Activated effector memory CD4-positive, alpha-beta T cell treated with anti-CD3 and anti-CD28 coated beads, Interleukin-2, amount 50 U/mL, for 16 hours (primary cell): ENCODE measurements around the gene SORCS2.
A peak's percentile ranks its signal among the peaks of the same experiment; 100 is the strongest.

ENCODE experiments used
- DNase-seq: peaks from one replicate; pipeline ENCODE4 v3.0.0-alpha.2; 2020

The SORCS2 gene

GRCh38 chr4:7522452-7523220 lies 330.3 kb downstream of the SORCS2 start:
- DNase-seq = no peak

- DNase-seq = no peak
These were observed 331.2 kb downstream of the SORCS2 start for GRCh38 chr4:7523526-7523925.

DNA sequence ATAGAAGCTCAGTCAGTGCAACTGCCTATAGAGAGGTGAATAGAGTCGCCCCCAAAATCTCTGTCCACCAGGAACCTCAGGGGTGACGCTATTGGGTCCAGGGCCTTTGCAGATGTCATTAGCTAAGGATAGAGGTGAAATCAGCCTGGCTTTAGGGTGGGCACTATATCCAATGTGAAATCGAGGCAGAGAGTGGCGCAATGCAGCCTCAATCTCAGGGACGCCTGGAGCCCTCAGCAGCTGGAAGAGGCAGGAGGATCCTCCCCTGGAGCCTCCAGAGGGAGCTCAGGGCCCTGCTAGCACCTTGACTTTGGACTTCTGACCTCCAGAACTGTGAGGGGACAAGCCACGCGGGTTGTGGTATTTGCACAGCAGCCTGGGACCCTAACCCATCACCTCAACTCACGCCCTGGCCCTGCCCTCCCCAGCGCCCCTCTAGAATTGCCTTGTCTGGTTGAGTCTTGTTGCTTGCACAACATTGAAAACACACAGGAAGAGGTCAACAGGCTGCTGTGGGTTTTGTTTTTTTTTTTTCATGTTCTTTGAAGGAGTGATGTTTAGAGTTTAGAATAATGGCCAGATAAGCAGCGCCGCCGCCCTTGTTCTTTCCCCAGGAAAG lies 331.8 kb downstream of the SORCS2 start:
- no peak for DNase-seq

DNA sequence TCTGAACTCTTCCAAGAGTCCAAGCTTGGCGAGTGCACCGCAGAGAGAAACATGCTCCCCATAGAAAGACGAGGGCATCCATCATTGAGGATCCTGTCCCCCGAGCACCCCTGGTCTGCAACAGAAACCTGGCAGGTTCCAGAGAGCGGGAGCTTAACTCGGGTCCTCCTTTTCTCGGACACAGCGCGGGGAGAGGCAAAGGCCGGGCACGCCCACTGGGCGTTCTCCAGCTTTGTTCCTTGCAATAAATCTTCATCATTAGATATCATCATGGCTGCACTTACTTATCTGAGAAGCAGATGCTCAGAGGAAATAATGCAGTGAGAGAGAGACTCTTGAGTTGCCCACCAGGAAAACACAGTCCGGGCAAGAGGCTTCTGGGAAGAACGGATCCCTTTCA lies 332.5 kb downstream of the SORCS2 start:
- DNase-seq = no peak

- DNase-seq = no peak
These were observed 334.2 kb downstream of the SORCS2 start for GRCh38 chr4:7526491-7526890.

- no peak for DNase-seq
These were observed 334.7 kb downstream of the SORCS2 start for GRCh38 chr4:7526929-7527535.

DNA sequence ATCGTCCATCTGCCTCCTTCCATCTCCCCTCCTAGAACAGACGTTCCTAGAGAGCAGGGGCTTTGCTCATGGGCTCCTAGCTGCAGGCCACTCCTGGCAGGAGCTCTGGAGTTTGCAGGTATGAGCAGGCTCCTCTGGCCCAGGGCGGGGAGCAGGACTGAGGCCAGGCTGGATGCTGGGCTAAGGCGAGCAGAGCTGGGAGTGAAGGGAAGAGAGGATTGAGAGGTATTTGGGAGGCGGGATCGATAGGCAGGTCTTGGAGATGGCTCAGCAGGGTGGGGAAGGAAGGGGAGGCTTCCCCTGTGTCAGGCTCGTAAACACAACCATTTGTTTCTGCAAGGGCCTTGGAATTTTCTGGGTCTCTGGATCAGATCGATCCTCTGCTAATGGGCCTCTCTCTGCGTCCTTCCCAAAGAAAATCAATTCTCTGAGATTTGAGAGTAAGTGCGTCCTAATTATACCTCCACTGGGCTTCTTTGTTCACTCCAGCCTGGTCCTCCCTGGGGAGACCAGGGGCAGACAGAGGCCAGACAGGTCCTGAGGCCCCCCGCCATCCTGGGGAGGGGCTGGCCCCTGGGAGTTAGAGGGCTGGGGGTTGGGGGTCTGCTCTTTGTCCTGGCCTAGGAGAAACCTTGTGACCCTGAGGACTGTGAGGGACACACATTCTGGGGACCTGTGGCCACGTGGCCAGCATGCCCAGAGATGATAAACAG lies 337.2 kb downstream of the SORCS2 start:
- DNase-seq = no peak

GRCh38 chr4:7530082-7530481 lies 337.7 kb downstream of the SORCS2 start:
- no peak for DNase-seq

DNA sequence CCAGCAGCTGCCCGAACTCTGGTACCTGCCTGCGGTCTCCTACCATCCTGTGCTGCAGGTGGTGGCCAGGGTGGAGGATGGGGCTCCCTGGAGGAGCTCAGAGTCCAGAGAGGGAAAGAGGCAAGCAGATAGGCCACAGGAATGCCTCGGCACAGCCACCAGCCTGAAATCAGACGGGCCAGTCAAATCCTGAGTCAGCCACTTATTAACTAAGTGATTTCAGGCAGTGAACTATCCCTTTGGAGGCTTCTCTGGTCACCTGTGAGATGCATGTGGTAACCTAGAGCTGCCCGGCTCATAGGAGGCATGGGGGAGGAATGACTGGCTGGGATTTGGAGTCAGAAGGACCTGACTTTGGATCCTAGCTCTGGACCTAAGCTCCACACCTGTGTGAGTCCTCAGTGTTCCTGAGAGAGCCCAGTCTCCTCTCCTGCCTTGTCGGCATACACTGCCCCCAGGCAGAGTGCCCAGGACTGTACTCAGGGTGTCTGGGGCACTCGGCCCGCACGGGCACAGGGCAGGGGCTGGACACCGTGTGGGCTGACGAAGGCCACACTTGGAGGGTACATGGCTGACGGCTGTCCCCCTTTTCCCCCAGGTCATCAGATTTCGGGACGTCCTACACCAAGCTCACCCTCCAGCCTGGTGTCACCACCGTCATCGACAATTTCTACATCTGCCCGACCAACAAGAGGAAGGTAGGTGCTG lies 338.7 kb downstream of the SORCS2 start:
- DNase-seq = no peak

DNA sequence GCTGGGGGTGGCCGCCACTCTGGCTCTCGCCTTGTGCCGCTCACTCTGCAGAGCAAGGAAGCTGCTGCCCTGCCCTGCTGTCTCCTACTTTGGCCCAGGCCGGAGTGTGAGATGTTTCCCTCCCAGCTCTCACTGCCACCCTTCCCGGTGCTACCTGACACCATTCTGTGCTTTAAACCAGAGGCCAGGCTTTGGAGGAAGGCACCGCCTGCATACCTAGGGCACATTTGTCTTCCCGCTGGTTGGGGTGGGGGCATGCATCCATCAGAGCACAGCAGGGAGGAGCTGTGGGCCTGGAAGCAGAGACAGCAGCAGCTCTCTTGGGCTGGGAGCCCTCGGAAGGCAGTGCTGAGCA lies 339.3 kb downstream of the SORCS2 start:
- DNase-seq = no peak

GRCh38 chr4:7532043-7532442 lies 339.7 kb downstream of the SORCS2 start:
- DNase-seq = no peak

- DNase-seq = no peak
These were observed 340.9 kb downstream of the SORCS2 start for GRCh38 chr4:7533267-7533666.

- no peak for DNase-seq
These were observed 342.8 kb downstream of the SORCS2 start for GRCh38 chr4:7535094-7535493.

GRCh38 chr4:7535619-7536018 lies 343.3 kb downstream of the SORCS2 start:
- no peak for DNase-seq

GRCh38 chr4:7536876-7537275 lies 344.5 kb downstream of the SORCS2 start:
- no peak for DNase-seq

DNA sequence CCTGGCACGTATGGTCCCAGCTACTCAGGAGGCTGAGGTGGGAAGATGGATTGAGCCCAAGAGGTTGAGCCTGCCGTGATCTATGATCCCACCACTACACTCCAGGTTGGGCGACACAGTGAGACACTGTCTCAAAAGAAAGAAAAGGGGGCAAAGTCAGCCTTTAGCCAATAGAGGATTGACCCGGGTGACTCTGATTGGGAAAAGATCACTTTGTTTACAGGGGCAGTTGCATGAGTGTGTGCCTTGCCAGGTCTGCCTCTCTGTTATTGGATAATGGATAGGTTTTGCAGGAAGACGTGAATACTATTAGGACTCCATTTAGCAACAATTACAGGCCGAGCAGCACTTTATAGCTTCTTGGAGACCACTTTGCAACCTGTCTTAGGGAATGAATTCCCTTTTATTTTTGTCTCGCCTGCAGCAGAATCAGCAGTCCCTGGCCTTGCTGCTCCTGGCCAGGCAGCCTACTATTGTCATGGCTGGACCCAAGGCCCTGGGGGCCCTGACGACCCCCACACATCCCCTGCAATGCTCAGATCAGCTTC lies 345.6 kb downstream of the SORCS2 start:
- DNase-seq = no peak

DNA sequence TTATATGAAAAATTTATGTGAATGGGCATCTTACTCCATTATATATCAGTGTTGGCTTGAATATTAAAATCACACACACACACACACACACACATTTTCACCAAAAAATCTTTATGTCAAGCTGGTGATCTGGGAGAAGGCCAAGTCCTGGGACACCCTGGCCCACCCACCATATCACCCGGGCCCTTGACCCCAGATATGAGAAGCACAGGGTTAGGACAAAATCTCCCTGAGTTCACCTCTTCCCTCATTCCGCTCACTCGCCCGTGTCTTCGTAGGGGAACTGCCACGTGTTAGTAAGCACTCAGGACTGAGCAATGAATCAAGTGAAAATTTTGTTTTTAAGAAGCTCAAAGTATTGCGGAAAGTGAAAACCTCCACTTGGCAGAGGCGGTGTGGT lies 346.2 kb downstream of the SORCS2 start:
- no peak for DNase-seq

GRCh38 chr4:7539186-7539585 lies 346.8 kb downstream of the SORCS2 start:
- DNase-seq = no peak

- DNase-seq = peak; percentile 73
These were observed 347.3 kb downstream of the SORCS2 start for GRCh38 chr4:7539659-7540058.

GRCh38 chr4:7540206-7540605 lies 347.9 kb downstream of the SORCS2 start:
- no peak for DNase-seq

GRCh38 chr4:7540654-7541413 lies 348.5 kb downstream of the SORCS2 start:
- no peak for DNase-seq

DNA sequence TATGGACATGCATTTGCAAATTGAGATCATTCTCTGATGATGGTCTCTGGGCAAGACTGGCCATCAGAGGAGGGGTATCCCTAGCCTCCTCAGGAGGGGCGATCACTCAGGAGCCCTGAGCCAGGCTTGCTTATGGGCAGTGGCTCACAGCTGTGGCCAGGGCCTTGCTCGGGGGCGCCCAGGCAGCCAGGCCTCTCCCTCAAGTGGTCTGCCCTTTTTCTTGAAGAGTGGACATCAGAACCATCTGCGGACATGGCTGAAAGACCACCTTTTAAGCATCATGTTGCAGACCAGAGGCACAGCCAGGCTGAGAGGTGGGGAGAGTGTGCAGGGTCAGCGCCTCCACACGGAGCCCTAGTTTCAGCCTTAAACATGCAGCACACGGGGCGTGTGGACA lies 349.1 kb downstream of the SORCS2 start:
- no peak for DNase-seq
